ENCODE data around the gene CHCHD4. TPM values are rescaled to one million over a fixed set of nuclear protein-coding genes. Genes with fewer than 3 reads are reported as not detected.

Gene CHCHD4
- polyA plus RNA-seq, 1 donor from 2014 or later: 24.6 TPM

GRCh38 chr3:14133876-14134275 is 9.2 kb upstream of the CHCHD4 start:
- Histone ChIP-seq H4K20me1 (ENCODE audit: insufficient read depth) (no peaks in the 10 kb centered on the region), H2AFZ (ENCODE audit: low read depth, low read length) (no peak overlapping the region), H3K27me3 (ENCODE audit: insufficient read depth, low read depth, low read length) (no peaks in the 10 kb centered on the region), H3K4me3 (ENCODE audit: low read length) (no peak overlapping the region), H3K9me2 (ENCODE audit: insufficient read depth, low read length) (no peaks in the 10 kb centered on the region), H3F3A (ENCODE audit: insufficient read depth, low read length, poor library complexity, severe bottlenecking) (no peaks in the 10 kb centered on the region), H3K79me2 (replicated peaks; ENCODE audit: insufficient read depth, low read length) (peaks cover under 1% of the 10 kb centered on the region), H3K9me3 (ENCODE audit: low read length) (no peaks in the 10 kb centered on the region), H3K27ac (ENCODE audit: low read length) (no peak overlapping the region), H3K4me2 (ENCODE audit: low read length) (no peak overlapping the region), H3K9ac (ENCODE audit: low read length) (no peak overlapping the region), H3K36me3 (ENCODE audit: insufficient read depth, low read length) (peaks cover 1% of the 10 kb centered on the region)
- no peak for TF ChIP-seq MXI1 (conservative IDR thresholded peaks at IDR 0.05; ENCODE audit: poor library complexity, severe bottlenecking)

GRCh38 chr3:14133188-14133800 is 8.6 kb upstream of the CHCHD4 start:
- Histone ChIP-seq H3F3A (ENCODE audit: insufficient read depth, low read length, poor library complexity, severe bottlenecking) (no peaks in the 10 kb centered on the region), H2AFZ (ENCODE audit: low read depth, low read length) (no peak overlapping the region), H3K27me3 (ENCODE audit: insufficient read depth, low read depth, low read length) (no peaks in the 10 kb centered on the region), H3K9me2 (ENCODE audit: insufficient read depth, low read length) (no peaks in the 10 kb centered on the region), H3K27ac (ENCODE audit: low read length) (no peak overlapping the region), H3K79me2 (replicated peaks; ENCODE audit: insufficient read depth, low read length) (peaks cover 6% of the 10 kb centered on the region), H3K9me3 (ENCODE audit: low read length) (no peaks in the 10 kb centered on the region), H3K9ac (ENCODE audit: low read length) (no peak overlapping the region), H3K36me3 (ENCODE audit: insufficient read depth, low read length) (peaks cover 7% of the 10 kb centered on the region), H3K4me3 (ENCODE audit: low read length) (no peak overlapping the region), H3K4me2 (ENCODE audit: low read length) (no peak overlapping the region), H4K20me1 (ENCODE audit: insufficient read depth) (no peaks in the 10 kb centered on the region)
- TF ChIP-seq TAF1 (IDR thresholded peaks at IDR 0.05; ENCODE audit: low read depth) (no peak), REST (IDR thresholded peaks at IDR 0.05; ENCODE audit: borderline replicate concordance) (no peak), RAD21 (conservative IDR thresholded peaks at IDR 0.05) (no peak), POLR2AphosphoS5 (IDR thresholded peaks at IDR 0.05) (no peak)

GRCh38 chr3:14132689-14133088 is 8.0 kb upstream of the CHCHD4 start:
- no peaks in the 10 kb centered on the region for H3F3A ChIP-seq (ENCODE audit: insufficient read depth, low read length, poor library complexity, severe bottlenecking)
- no peak overlapping the region for H3K27ac ChIP-seq (ENCODE audit: low read length)
- TF ChIP-seq POLR2AphosphoS5 (IDR thresholded peaks at IDR 0.05) (no peak), EP300 (conservative IDR thresholded peaks at IDR 0.05; ENCODE audit: poor library complexity, severe bottlenecking) (no peak), RAD21 (conservative IDR thresholded peaks at IDR 0.05) (no peak), CTCF (IDR thresholded peaks at IDR 0.05; ENCODE audit: poor library complexity, severe bottlenecking) (no peak), REST (IDR thresholded peaks at IDR 0.05; ENCODE audit: borderline replicate concordance) (no peak), MXI1 (conservative IDR thresholded peaks at IDR 0.05; ENCODE audit: poor library complexity, severe bottlenecking) (no peak), SMC3 (conservative IDR thresholded peaks at IDR 0.05; ENCODE audit: poor library complexity) (no peak), TAF1 (IDR thresholded peaks at IDR 0.05; ENCODE audit: low read depth) (no peak), EZH2 (IDR thresholded peaks at IDR 0.05; ENCODE audit: borderline replicate concordance, insufficient read depth, low read length, poor library complexity, severe bottlenecking) (no peak)
- no peaks in the 10 kb centered on the region for H3K9me3 ChIP-seq (ENCODE audit: low read length)
- H3K36me3 ChIP-seq (ENCODE audit: insufficient read depth, low read length): peaks cover 9% of the 10 kb centered on the region
- H2AFZ ChIP-seq (ENCODE audit: low read depth, low read length): no peak overlapping the region
- no peak overlapping the region for H3K4me2 ChIP-seq (ENCODE audit: low read length)
- H3K9me2 ChIP-seq (ENCODE audit: insufficient read depth, low read length): no peaks in the 10 kb centered on the region
- peaks cover 12% of the 10 kb centered on the region for H3K79me2 ChIP-seq (replicated peaks; ENCODE audit: insufficient read depth, low read length)
- H3K27me3 ChIP-seq (ENCODE audit: insufficient read depth, low read depth, low read length): no peaks in the 10 kb centered on the region
- H4K20me1 ChIP-seq (ENCODE audit: insufficient read depth): no peaks in the 10 kb centered on the region
- H3K4me3 ChIP-seq (ENCODE audit: low read length): no peak overlapping the region
- no peak overlapping the region for H3K9ac ChIP-seq (ENCODE audit: low read length)

Measured in neural cell (in vitro differentiated cells).